IPS DF 4.7 (cell line): ENCODE measurements around the gene RAB19.
"Not testable (repeated sequence)": the region's sequence is repeated elsewhere in the genome, so short reads cannot be mapped to it uniquely, and the experiment has no call there.

ENCODE experiments used
- DNase-seq: peaks from one replicate; pipeline ENCODE4 v3.0.0-alpha.2; 2013; ENCODE audit warnings: low spot score; ENCODE audit errors: extremely low read depth

The RAB19 gene

GRCh38 chr7:140453273-140453672 is 49.4 kb downstream of the RAB19 start:
- DNase-seq = no peak

- DNase-seq = not testable (repeated sequence)
Observed at GRCh38 chr7:140453785-140454656, 50.2 kb downstream of the RAB19 start.

- DNase-seq = no peak
Observed at GRCh38 chr7:140454657-140455015, 50.8 kb downstream of the RAB19 start.

- DNase-seq = no peak
Observed at GRCh38 chr7:140455743-140456142, 51.9 kb downstream of the RAB19 start.

GRCh38 chr7:140456551-140457051 is 52.7 kb downstream of the RAB19 start:
- no peak for DNase-seq

- no peak for DNase-seq
Observed at GRCh38 chr7:140458201-140458600, 54.3 kb downstream of the RAB19 start.

- no peak for DNase-seq
Observed at GRCh38 chr7:140458916-140459315, 55.1 kb downstream of the RAB19 start.

GRCh38 chr7:140463111-140463510 is 59.3 kb downstream of the RAB19 start:
- no peak for DNase-seq

- no peak for DNase-seq
Observed at GRCh38 chr7:140475747-140476333, 72.0 kb downstream of the RAB19 start.

- DNase-seq = no peak
Observed at GRCh38 chr7:140476698-140477261, 72.9 kb downstream of the RAB19 start.
